OCI-LY1 (cell line): ENCODE measurements around the gene PAK2.

Experiments used
- CTCF ChIP-seq: fragments of 200-600 bp; sonication (generic), shearing (Covaris generic); IDR thresholded peaks from 2 replicates; pipeline ENCODE4 v1.5.1; 2017; ENCODE audit warnings: mild to moderate bottlenecking, antibody characterized with exemption, low read length, moderate library complexity, mixed read lengths
- EZH2 ChIP-seq: fragments of 200-600 bp; sonication (generic), shearing (Covaris generic); IDR thresholded peaks from 2 replicates; pipeline ENCODE4 v1.8.0; 2017; ENCODE audit warnings: borderline replicate concordance, mixed run types, mild to moderate bottlenecking, antibody characterized with exemption, low read length, moderate library complexity, mixed read lengths

GRCh38 chr3:196711838-196712513 lies 27.7 kb upstream of the PAK2 start, which contains the start of the genes CEP19 and PIGX:
- no peak for TF ChIP-seq CTCF
- TF ChIP-seq EZH2 = no peak
